Activated naive CD8-positive, alpha-beta T cell treated with anti-CD3 and anti-CD28 coated beads for 36 hours (primary cell): ENCODE data around the gene SLC48A1. TPM values are rescaled to one million over a fixed set of nuclear protein-coding genes. Genes with fewer than 3 reads are reported as not detected.

ENCODE experiments used
- DNase-seq: peaks from one replicate; pipeline ENCODE4 v3.0.0; 2021
- H3K27ac Mint-ChIP-seq: one replicate; pipeline ENCODE4 v1.8.0; 2022; ENCODE audit warnings: mild to moderate bottlenecking, moderate library complexity, mixed read lengths
- H3K27me3 Mint-ChIP-seq: one replicate; pipeline ENCODE4 v1.8.0; 2022; ENCODE audit warnings: mild to moderate bottlenecking, mixed read lengths
- H3K36me3 Mint-ChIP-seq: one replicate; pipeline ENCODE4 v1.8.0; 2021; ENCODE audit warnings: mild to moderate bottlenecking, mixed read lengths
- H3K4me1 Mint-ChIP-seq: one replicate; pipeline ENCODE4 v1.8.0; 2021; ENCODE audit warnings: mixed read lengths
- H3K4me3 Mint-ChIP-seq: one replicate; pipeline ENCODE4 v1.8.0; 2022; ENCODE audit warnings: mild to moderate bottlenecking, moderate library complexity, mixed read lengths
- H3K9me3 Mint-ChIP-seq: one replicate; pipeline ENCODE4 v1.8.0; 2022; ENCODE audit warnings: mixed read lengths
- total RNA-seq, 2 experiments: library from RNA; stranded (reverse); gene quantifications; one replicate each; pipeline ENCODE4 v1.2.3, GENCODE V29; 2021

Gene SLC48A1
- total RNA-seq, 2 experiments from 2014 or later, result 5.4 to 6.0 TPM

- DNase-seq, result no peak
- H3K27me3 Mint-ChIP-seq, result no peaks in the 10 kb centered on the region
- peaks cover 20% of the 10 kb centered on the region for H3K4me1 Mint-ChIP-seq
- no peak overlapping the region for H3K27ac Mint-ChIP-seq
- H3K9me3 Mint-ChIP-seq, result no peaks in the 10 kb centered on the region
- H3K4me3 Mint-ChIP-seq, result no peak overlapping the region
- H3K36me3 Mint-ChIP-seq, result no peaks in the 10 kb centered on the region
Observed at GRCh38 chr12:47762850-47763465, 10.1 kb upstream of the SLC48A1 start.

DNA sequence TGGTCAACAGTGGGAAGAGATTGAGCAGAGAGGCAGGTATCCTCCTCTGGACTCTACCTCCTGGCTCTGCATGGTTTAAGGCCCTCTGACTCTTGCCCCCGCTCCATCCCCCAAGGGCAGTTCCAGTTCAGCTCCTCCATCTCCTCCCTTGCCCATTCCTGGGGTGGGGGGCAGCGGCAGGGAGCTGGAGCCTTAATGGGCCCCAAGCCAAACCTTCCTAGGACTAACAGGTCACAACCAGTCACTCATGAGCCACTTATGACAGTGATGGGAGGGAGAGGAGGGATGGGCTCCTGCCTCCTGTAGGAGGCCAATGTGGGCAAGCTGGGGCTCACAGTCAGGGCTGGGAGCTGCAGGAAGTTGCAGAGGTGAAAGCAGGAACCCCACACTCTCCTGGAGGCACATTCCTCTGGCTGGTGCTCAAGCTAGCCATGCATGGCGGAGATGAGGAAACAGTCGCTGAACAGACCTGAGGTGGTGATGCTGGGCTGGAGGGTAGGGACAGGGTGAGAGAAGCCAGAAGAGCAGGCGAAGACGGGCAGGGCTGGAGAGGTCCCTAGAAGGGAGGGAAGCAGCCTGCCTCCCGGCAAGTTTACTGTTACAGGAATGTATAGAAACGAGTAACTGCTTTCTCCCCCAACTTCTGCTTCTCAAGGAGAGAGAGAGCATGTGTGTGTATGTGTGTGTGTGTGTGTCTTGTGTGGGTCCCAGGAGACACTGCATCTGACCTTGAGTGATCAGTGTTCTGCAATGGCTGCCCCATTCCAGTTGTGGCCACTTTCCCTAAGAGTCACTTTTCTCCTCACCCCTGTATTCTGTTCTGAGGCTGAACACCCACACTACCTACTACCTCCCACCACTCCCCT lies 9.3 kb upstream of the SLC48A1 start:
- Mint-ChIP-seq H3K4me3 (no peak overlapping the region), H3K9me3 (no peaks in the 10 kb centered on the region), H3K36me3 (no peaks in the 10 kb centered on the region), H3K27me3 (no peaks in the 10 kb centered on the region), H3K4me1 (peaks cover 15% of the 10 kb centered on the region), H3K27ac (no peak overlapping the region)
- DNase-seq, result no peak

GRCh38 chr12:47766502-47767215 lies 6.4 kb upstream of the SLC48A1 start:
- Mint-ChIP-seq H3K36me3 (no peaks in the 10 kb centered on the region), H3K4me1 (peaks cover 9% of the 10 kb centered on the region), H3K4me3 (no peak overlapping the region), H3K9me3 (no peaks in the 10 kb centered on the region), H3K27me3 (no peaks in the 10 kb centered on the region), H3K27ac (no peak overlapping the region)
- no peak for DNase-seq

DNA sequence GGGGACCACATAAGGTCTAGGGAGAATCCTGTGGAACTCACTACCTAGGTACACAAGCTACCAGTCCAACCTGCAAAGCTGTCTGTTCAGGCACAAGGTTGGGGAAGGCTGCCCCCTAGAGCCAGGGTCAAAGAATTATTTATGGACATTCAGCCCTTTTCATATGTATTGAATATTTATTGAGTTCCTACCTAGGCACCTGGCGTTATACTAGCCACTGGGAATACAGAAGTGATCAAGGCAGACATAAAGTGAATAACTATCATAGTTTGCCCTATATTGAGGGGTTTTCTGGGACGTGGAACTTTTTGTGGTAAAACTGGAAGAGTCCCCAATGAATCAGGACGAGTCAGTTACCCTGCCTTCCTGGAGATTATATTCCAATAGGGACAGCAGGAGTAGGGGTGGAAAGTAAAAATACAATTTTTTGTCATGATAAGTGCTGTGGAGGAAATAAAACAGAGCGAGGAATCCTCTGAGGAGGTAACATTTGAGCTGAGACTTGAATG lies 5.8 kb upstream of the SLC48A1 start:
- H3K4me1 Mint-ChIP-seq, result peaks cover 9% of the 10 kb centered on the region
- no peak overlapping the region for H3K4me3 Mint-ChIP-seq
- DNase-seq, result peak; percentile 77
- no peaks in the 10 kb centered on the region for H3K9me3 Mint-ChIP-seq
- H3K36me3 Mint-ChIP-seq, result no peaks in the 10 kb centered on the region
- H3K27me3 Mint-ChIP-seq, result peaks cover under 1% of the 10 kb centered on the region
- H3K27ac Mint-ChIP-seq, result no peak overlapping the region

GRCh38 chr12:47768323-47768811 lies 4.7 kb upstream of the SLC48A1 start:
- peaks cover 5% of the 10 kb centered on the region for H3K27me3 Mint-ChIP-seq
- H3K4me1 Mint-ChIP-seq, result peaks cover 12% of the 10 kb centered on the region
- no peak overlapping the region for H3K4me3 Mint-ChIP-seq
- DNase-seq, result no peak
- no peaks in the 10 kb centered on the region for H3K9me3 Mint-ChIP-seq
- no peak overlapping the region for H3K27ac Mint-ChIP-seq
- no peaks in the 10 kb centered on the region for H3K36me3 Mint-ChIP-seq

DNA sequence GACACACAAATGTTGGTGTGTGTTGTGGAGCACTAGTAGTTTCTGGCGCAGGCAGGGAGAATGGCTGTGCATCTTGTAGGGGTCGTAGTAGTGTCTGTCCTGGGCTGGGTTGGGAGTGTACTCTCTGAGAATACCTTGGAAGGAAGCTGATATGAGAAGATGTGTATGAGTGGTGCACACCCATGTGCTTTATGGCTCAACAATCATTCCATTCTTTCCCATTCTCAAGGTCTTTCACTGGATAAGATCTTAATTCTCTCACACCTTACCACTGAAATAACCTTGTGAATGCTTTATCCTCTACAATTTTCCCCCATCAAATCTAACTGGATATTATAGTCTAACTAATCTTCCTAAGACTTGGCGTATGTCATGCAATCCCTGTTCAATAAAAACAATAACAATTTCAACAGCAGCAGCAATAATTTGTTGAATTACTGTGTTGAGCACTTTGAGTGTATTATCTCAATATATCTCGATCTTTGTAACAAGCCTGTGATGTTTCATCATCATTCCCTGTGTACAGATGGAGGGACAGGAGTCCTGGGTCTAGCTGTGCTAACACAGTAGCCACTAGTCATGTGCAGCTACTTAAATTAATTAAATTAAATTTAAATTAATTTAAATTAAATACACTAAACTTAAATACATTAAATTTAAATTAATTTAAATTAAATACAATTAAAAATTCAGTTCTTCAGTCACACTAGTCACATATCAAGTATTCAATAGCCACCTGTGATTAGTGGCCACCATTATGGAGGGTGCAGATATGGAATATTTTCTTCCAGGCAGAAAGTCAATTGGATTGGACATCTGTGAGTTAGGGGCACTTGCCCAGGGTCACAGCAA lies 3.6 kb upstream of the SLC48A1 start:
- H3K27ac Mint-ChIP-seq, result no peak overlapping the region
- peaks cover 16% of the 10 kb centered on the region for H3K4me1 Mint-ChIP-seq
- no peak for DNase-seq
- H3K27me3 Mint-ChIP-seq, result peaks cover 5% of the 10 kb centered on the region
- no peak overlapping the region for H3K4me3 Mint-ChIP-seq
- H3K9me3 Mint-ChIP-seq, result no peaks in the 10 kb centered on the region
- no peaks in the 10 kb centered on the region for H3K36me3 Mint-ChIP-seq

GRCh38 chr12:47770086-47770726 lies 2.8 kb upstream of the SLC48A1 start:
- Mint-ChIP-seq H3K4me3 (no peak overlapping the region), H3K9me3 (no peaks in the 10 kb centered on the region), H3K27me3 (peaks cover 5% of the 10 kb centered on the region), H3K4me1 (peaks cover 19% of the 10 kb centered on the region), H3K36me3 (no peaks in the 10 kb centered on the region), H3K27ac (no peak overlapping the region)
- DNase-seq, result no peak

DNA sequence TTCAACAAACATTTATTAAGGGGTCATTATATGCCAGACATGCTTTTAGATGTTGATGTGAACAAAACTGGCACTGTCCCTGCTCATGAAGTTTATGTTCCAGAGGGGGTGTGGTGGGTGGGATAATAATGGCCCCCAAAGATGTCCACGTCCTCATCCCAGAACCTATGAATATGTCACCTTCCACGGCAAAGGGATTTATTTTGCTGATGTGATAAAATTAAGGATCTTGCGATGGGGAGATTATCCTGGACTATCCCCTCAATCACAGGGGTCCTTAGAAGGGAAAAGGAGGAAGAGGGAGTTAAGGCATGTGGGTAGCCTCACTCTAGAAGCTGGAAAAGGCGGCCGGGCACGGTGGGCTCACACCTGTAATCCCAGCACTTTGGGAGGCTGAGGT lies 1.7 kb upstream of the SLC48A1 start:
- Mint-ChIP-seq H3K27ac (no peak overlapping the region), H3K36me3 (no peaks in the 10 kb centered on the region), H3K4me1 (peaks cover 17% of the 10 kb centered on the region), H3K4me3 (no peak overlapping the region), H3K27me3 (peaks cover 5% of the 10 kb centered on the region), H3K9me3 (no peaks in the 10 kb centered on the region)
- DNase-seq, result no peak

DNA sequence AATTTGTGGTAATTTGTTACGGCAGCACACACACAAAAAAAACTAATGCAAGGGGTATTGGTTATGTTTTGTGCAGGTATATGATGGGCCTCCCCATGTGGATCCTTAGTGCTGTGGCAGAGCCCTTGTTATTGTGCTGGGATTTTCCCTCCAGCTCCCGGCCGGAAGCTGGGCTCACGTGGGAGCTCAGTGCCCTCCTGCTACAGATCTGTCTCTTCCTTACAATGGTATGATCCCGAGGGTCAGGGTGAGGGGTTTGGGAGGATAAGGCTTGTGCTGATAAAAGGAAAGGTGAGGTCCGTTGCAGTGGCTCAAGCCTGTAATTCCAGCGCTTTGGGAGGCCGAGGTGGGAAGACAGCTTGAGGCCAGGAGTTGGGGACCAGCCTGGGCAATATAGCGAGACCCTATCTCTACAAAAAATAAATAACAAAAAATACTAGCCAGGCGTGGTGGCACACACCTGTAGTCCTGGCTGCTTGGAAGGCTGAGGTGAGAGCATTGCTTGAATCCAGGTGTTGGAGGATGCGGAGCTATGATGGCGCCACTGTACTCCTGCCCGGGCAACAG lies 861 bp upstream of the SLC48A1 start:
- H3K27me3 Mint-ChIP-seq, result peaks cover 5% of the 10 kb centered on the region
- H3K9me3 Mint-ChIP-seq, result no peaks in the 10 kb centered on the region
- H3K4me1 Mint-ChIP-seq, result peaks cover 18% of the 10 kb centered on the region
- peak overlapping the region; percentile 73 for H3K4me3 Mint-ChIP-seq
- no peak for DNase-seq
- no peaks in the 10 kb centered on the region for H3K36me3 Mint-ChIP-seq
- H3K27ac Mint-ChIP-seq, result no peak overlapping the region

DNA sequence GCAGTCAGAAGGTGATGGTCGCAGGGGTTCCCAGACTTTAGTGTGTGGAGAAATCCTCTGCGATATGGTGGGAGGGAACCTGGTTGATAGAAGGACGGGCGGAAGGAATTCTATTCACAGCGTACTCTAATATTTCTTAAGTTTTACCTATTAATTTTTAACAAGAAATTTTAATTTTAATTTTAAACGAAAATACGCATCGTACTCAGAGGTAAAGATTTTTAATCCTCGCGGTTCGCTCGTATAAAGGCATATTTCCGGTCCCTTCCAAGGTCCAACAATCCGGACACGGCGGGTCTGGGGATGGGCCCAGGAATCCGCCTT lies 338 bp upstream of the SLC48A1 start:
- DNase-seq, result no peak
- Mint-ChIP-seq H3K9me3 (no peaks in the 10 kb centered on the region), H3K27me3 (peaks cover 5% of the 10 kb centered on the region), H3K36me3 (no peaks in the 10 kb centered on the region), H3K27ac (no peak overlapping the region), H3K4me1 (peaks cover 16% of the 10 kb centered on the region), H3K4me3 (peak overlapping the region; percentile 73)

GRCh38 chr12:47773858-47774580 lies 981 bp downstream of the SLC48A1 start:
- no peak for DNase-seq
- Mint-ChIP-seq H3K27me3 (peaks cover 5% of the 10 kb centered on the region), H3K27ac (no peak overlapping the region), H3K4me3 (peak overlapping the region; percentile 90), H3K9me3 (no peaks in the 10 kb centered on the region), H3K36me3 (no peaks in the 10 kb centered on the region), H3K4me1 (peaks cover 18% of the 10 kb centered on the region)

- Mint-ChIP-seq H3K36me3 (no peaks in the 10 kb centered on the region), H3K4me3 (peak overlapping the region; percentile 90), H3K9me3 (no peaks in the 10 kb centered on the region), H3K27me3 (peaks cover 5% of the 10 kb centered on the region), H3K4me1 (peaks cover 25% of the 10 kb centered on the region), H3K27ac (no peak overlapping the region)
- no peak for DNase-seq
Observed at GRCh38 chr12:47774663-47775062, 1.6 kb downstream of the SLC48A1 start.

DNA sequence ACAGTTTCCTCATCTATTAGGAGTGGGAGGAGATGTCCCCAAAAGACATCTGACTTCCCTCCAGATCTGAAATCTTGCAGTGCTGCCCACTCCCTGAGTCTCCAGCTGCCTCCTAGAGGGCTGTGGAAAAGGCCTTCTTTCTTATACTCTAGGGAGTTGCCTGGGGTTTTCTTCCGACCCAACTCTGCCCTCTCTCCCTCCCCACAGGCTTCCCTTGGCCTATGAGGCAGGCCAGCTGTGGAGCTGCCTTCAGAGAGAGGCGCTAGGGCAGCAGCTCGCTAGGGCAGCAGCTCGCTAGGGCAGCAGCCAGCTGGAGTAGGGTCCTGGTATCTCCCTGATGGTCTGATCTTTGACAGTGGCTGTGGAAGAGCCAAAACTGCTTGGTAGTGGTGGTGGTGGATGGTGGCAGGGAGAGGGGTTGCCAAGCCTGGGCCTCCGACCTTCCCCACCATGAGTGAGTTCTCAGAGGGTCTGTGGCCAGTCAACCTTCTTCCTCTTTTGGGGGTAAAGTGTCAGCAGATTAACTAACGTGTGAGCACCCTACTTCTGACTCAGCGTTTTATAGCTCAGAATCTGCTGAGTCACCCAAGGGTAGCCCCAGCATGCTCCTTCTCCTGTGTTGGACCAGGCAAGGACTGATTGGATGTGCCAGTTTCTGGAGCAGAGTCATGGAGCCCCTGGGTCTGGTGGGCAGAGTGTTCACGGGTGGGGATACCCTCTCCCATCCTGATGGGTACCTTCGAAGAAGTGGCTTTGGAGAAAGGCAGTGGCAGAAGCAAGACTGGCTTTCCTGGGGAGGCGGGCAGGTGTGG lies 2.3 kb downstream of the SLC48A1 start:
- peaks cover 5% of the 10 kb centered on the region for H3K27me3 Mint-ChIP-seq
- no peak overlapping the region for H3K4me3 Mint-ChIP-seq
- no peak overlapping the region for H3K27ac Mint-ChIP-seq
- H3K9me3 Mint-ChIP-seq, result no peaks in the 10 kb centered on the region
- peaks cover 25% of the 10 kb centered on the region for H3K4me1 Mint-ChIP-seq
- DNase-seq, result no peak
- no peaks in the 10 kb centered on the region for H3K36me3 Mint-ChIP-seq
